Testis (tissue), 2 donors: ENCODE measurements around the gene FDCSP.

ENCODE experiments used
- CTCF ChIP-seq, 3 experiments: fragments of 450-650 bp in 2 of 3; fragments of 200-600 bp in 1 of 3; sonication (generic) in 1 of 3; IDR thresholded peaks; one replicate each; pipeline ENCODE4 v1.5.1; 2016 to 2019; ENCODE audit warnings: antibody characterized with exemption in 3 of 3, mild to moderate bottlenecking in 2 of 3, moderate library complexity in 1 of 3
- POLR2A ChIP-seq: fragments of 450-650 bp; IDR thresholded peaks from one replicate; pipeline ENCODE4 v1.6.1; 2017; ENCODE audit warnings: antibody characterized with exemption, mild to moderate bottlenecking, moderate library complexity

- TF ChIP-seq CTCF (IDR thresholded peaks at IDR 0.05) = no peak
- TF ChIP-seq POLR2A = no peak
Measured at GRCh38 chr4:70191647-70192046, 34.3 kb upstream of the FDCSP start.
